Measurements from ENCODE around the gene LIN37. TPM values are rescaled to one million over a fixed set of nuclear protein-coding genes. Genes with fewer than 3 reads are reported as not detected.

Gene LIN37
- total and polyA plus RNA-seq, 2 experiments from 2014 or later = 4.3 to 6.8 TPM

GRCh38 chr19:35715981-35716800 lies 32.2 kb upstream of the LIN37 start (continued):
- TF ChIP-seq STAT1 (IDR thresholded peaks at IDR 0.05; ENCODE audit: unreplicated experiment) (no peak), EZH2 (IDR thresholded peaks at IDR 0.05; ENCODE audit: low read depth, unreplicated experiment) (no peak), NANOG (IDR thresholded peaks at IDR 0.05; ENCODE audit: borderline replicate concordance) (no peak), JUNB (IDR thresholded peaks at IDR 0.05; ENCODE audit: unreplicated experiment) (no peak), EZH2phosphoT487 (IDR thresholded peaks at IDR 0.05; ENCODE audit: unreplicated experiment) (no peak), ZNF114 (CRISPR knock-in tag; IDR thresholded peaks at IDR 0.05) (no peak), ZNF331 (CRISPR knock-in tag; IDR thresholded peaks at IDR 0.05; ENCODE audit: low read depth) (no peak), POLR2AphosphoS5 (IDR thresholded peaks at IDR 0.05; ENCODE audit: low read depth) (no peak)

- peaks cover 10% of the 10 kb centered on the region; the same call in 1 of the 2 replicates for H3F3A ChIP-seq (replicated peaks; ENCODE audit: low read depth)
- ATAC-seq = peak; percentile 74
- Mint-ChIP-seq H3K36me3 (ENCODE audit: low read depth) (peaks cover 18% of the 10 kb centered on the region), H3K9me3 (no peaks in the 10 kb centered on the region; the same call in 2 of the 3 replicates), H3K27ac (peak overlapping the region; percentile 97), H3K27me3 (ENCODE audit: insufficient read depth, low read depth, poor library complexity) (peaks cover 29% of the 10 kb centered on the region), H3K4me1 (peaks cover 43% of the 10 kb centered on the region), H3K4me3 (peak overlapping the region; percentile 88)
- DNase-seq (ENCODE audit: low spot score) = peak; percentile 99
- no peaks in the 10 kb centered on the region for H3K9me2 ChIP-seq (ENCODE audit: insufficient read depth)
- H3K4me1 ChIP-seq (ENCODE audit: insufficient read depth) = peaks cover 36% of the 10 kb centered on the region
- peak overlapping the region; percentile 85 for H3K4me3 ChIP-seq
- H4K20me1 ChIP-seq (replicated peaks; ENCODE audit: insufficient read depth) = peaks cover 11% of the 10 kb centered on the region
- H3K27me3 ChIP-seq (ENCODE audit: insufficient read depth) = no peaks in the 10 kb centered on the region
- peak overlapping the region; percentile 94 for H3K27ac ChIP-seq (ENCODE audit: low read depth)
- peaks cover 21% of the 10 kb centered on the region for H3K79me2 ChIP-seq (replicated peaks; ENCODE audit: insufficient read depth)
- peak overlapping the region; percentile 88 for H2AFZ ChIP-seq
- peak overlapping the region; percentile 99 for H3K4me2 ChIP-seq
- no peaks in the 10 kb centered on the region for H3K36me3 ChIP-seq (ENCODE audit: insufficient read depth)
- peak; percentile 63 for TF ChIP-seq POLR2AphosphoS5 (IDR thresholded peaks at IDR 0.05; ENCODE audit: low read depth)
- TF ChIP-seq EZH2 (IDR thresholded peaks at IDR 0.05; ENCODE audit: low read depth, unreplicated experiment) = no peak
- peak; percentile 99 for TF ChIP-seq ETS1 (IDR thresholded peaks at IDR 0.05)
- no peak for TF ChIP-seq ZNF331 (CRISPR knock-in tag; IDR thresholded peaks at IDR 0.05; ENCODE audit: low read depth)
- TF ChIP-seq NANOG (IDR thresholded peaks at IDR 0.05; ENCODE audit: borderline replicate concordance) = no peak
- TF ChIP-seq, protein P1, sequence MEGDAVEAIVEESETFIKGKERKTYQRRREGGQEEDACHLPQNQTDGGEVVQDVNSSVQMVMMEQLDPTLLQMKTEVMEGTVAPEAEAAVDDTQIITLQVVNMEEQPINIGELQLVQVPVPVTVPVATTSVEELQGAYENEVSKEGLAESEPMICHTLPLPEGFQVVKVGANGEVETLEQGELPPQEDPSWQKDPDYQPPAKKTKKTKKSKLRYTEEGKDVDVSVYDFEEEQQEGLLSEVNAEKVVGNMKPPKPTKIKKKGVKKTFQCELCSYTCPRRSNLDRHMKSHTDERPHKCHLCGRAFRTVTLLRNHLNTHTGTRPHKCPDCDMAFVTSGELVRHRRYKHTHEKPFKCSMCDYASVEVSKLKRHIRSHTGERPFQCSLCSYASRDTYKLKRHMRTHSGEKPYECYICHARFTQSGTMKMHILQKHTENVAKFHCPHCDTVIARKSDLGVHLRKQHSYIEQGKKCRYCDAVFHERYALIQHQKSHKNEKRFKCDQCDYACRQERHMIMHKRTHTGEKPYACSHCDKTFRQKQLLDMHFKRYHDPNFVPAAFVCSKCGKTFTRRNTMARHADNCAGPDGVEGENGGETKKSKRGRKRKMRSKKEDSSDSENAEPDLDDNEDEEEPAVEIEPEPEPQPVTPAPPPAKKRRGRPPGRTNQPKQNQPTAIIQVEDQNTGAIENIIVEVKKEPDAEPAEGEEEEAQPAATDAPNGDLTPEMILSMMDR (conservative IDR thresholded peaks at IDR 0.05; ENCODE audit: low read depth in 2 of 2) = peak; percentile 72 to 82; a peak in 3 of 4 replicates
- no peak for TF ChIP-seq REST (IDR thresholded peaks at IDR 0.05; ENCODE audit: unreplicated experiment)
- TF ChIP-seq CREB1 (CRISPR knock-in tag; IDR thresholded peaks at IDR 0.05; ENCODE audit: low read depth) = peak; percentile 70
- no peak for TF ChIP-seq JUNB (IDR thresholded peaks at IDR 0.05; ENCODE audit: unreplicated experiment)
- no peak for TF ChIP-seq STAT1 (IDR thresholded peaks at IDR 0.05; ENCODE audit: unreplicated experiment)
Measured at GRCh38 chr19:35716801-35717664, 31.3 kb upstream of the LIN37 start.

All from GM23338 (cell line).